ENCODE results near the gene SLC25A21.

The SLC25A21 gene

DNA sequence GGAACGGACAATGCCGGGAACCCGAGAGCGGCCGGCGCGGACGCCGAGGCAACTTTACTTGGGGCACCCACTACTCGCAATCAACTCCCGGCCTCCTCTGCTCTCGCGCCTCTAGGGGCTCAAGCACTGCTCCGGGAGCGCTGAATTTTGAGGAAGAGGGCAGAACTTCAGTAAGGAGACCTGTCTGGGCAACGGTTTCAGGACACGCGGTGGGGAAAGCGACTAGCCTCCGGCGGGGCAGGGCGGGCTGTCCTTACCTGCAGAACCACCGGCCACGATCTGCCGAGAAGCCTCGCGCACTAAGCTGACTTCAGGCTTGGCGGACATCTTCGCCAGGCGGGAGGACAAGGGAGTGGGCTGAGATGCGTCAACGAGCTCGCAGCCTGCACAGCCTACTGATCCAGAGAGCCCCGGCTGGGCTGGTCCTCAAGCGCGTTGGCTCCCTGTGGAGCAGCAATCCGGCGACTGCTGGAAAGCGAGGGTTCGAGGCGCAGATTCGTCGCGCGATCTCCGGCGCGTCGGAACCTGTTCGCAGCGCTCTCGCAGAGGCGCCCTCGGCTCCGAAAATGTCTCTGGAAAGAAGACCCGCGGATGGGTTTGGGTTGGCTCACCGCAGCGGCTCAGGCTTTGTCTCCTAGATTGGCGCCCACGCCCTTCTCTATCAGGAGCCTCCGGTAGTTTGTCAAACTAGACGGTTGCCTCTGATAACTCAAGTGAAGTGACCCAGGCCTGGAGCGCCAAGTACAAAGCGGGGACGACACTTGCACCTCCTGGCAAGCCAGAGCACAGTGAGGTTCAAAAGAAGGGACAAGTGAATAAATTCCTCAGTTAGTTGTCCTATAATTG, at the start of gene SLC25A21 (continued):
- TF ChIP-seq, protein P1, sequence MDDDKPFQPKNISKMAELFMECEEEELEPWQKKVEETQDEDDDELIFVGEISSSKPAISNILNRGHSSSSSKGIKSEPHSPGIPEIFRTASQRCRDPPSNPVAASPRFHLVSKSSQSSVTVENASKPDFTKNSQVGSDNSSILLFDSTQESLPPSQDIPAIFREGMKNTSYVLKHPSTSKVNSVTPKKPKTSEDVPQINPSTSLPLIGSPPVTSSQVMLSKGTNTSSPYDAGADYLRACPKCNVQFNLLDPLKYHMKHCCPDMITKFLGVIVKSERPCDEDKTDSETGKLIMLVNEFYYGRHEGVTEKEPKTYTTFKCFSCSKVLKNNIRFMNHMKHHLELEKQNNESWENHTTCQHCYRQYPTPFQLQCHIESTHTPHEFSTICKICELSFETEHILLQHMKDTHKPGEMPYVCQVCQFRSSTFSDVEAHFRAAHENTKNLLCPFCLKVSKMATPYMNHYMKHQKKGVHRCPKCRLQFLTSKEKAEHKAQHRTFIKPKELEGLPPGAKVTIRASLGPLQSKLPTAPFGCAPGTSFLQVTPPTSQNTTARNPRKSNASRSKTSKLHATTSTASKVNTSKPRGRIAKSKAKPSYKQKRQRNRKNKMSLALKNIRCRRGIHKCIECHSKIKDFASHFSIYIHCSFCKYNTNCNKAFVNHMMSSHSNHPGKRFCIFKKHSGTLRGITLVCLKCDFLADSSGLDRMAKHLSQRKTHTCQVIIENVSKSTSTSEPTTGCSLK (tag by site-specific recombination; IDR thresholded peaks at IDR 0.05) = no peak
- TF ChIP-seq MEIS1 (CRISPR knock-in tag; IDR thresholded peaks at IDR 0.05; ENCODE audit: borderline replicate concordance) (no peak), ZNF37A (tag by site-specific recombination; IDR thresholded peaks at IDR 0.05) (no peak), GLI4 (tag by site-specific recombination; IDR thresholded peaks at IDR 0.05) (no peak), WT1 (tag by site-specific recombination; IDR thresholded peaks at IDR 0.05) (no peak), KLF17 (tag by site-specific recombination; IDR thresholded peaks at IDR 0.05) (peak; percentile 84), ZNF324 (tag by site-specific recombination; IDR thresholded peaks at IDR 0.05) (peak; percentile 63; the same call in 1 of the 2 replicates), ZNF629 (tag by site-specific recombination; IDR thresholded peaks at IDR 0.05) (peak; percentile 58), ZNF660 (tag by site-specific recombination; IDR thresholded peaks at IDR 0.05) (peak; percentile 37; the same call in 1 of the 2 replicates), ZNF366 (tag by site-specific recombination; conservative IDR thresholded peaks at IDR 0.05) (no peak), HOXA7 (CRISPR knock-in tag; IDR thresholded peaks at IDR 0.05; ENCODE audit: borderline replicate concordance) (no peak), ZSCAN18 (tag by site-specific recombination; IDR thresholded peaks at IDR 0.05) (no peak), ZNF404 (tag by site-specific recombination; IDR thresholded peaks at IDR 0.05) (no peak), PRDM6 (tag by site-specific recombination; IDR thresholded peaks at IDR 0.05) (no peak), ZNF311 (tag by site-specific recombination; IDR thresholded peaks at IDR 0.05; ENCODE audit: borderline replicate concordance) (no peak), ZNF776 (tag by site-specific recombination; IDR thresholded peaks at IDR 0.05; ENCODE audit: borderline replicate concordance) (no peak), ZNF791 (tag by site-specific recombination; IDR thresholded peaks at IDR 0.05) (no peak), ZNF398 (tag by site-specific recombination; IDR thresholded peaks at IDR 0.05) (peak; percentile 20; the same call in 1 of the 2 replicates), ZNF747 (tag by site-specific recombination; IDR thresholded peaks at IDR 0.05) (no peak), OVOL3 (tag by site-specific recombination; IDR thresholded peaks at IDR 0.05) (no peak), YY2 (tag by site-specific recombination; IDR thresholded peaks at IDR 0.05) (no peak), SALL2 (tag by site-specific recombination; IDR thresholded peaks at IDR 0.05; ENCODE audit: borderline replicate concordance) (no peak)
- TF ChIP-seq, protein P2, sequence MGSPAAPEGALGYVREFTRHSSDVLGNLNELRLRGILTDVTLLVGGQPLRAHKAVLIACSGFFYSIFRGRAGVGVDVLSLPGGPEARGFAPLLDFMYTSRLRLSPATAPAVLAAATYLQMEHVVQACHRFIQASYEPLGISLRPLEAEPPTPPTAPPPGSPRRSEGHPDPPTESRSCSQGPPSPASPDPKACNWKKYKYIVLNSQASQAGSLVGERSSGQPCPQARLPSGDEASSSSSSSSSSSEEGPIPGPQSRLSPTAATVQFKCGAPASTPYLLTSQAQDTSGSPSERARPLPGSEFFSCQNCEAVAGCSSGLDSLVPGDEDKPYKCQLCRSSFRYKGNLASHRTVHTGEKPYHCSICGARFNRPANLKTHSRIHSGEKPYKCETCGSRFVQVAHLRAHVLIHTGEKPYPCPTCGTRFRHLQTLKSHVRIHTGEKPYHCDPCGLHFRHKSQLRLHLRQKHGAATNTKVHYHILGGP (tag by site-specific recombination; IDR thresholded peaks at IDR 0.05) = no peak
- TF ChIP-seq, protein P3, sequence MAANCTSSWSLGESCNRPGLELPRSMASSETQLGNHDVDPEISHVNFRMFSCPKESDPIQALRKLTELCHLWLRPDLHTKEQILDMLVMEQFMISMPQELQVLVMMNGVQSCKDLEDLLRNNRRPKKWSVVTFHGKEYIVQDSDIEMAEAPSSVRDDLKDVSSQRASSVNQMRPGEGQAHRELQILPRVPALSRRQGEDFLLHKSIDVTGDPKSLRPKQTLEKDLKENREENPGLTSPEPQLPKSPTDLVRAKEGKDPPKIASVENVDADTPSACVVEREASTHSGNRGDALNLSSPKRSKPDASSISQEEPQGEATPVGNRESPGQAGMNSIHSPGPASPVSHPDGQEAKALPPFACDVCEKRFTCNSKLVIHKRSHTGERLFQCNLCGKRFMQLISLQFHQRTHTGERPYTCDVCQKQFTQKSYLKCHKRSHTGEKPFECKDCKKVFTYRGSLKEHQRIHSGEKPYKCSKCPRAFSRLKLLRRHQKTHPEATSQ (tag by site-specific recombination; IDR thresholded peaks at IDR 0.05) = peak; percentile 86
